HCT116 (cell line): ENCODE measurements around the gene SPRED1. TPM values are rescaled to one million over a fixed set of nuclear protein-coding genes. Genes with fewer than 3 reads are reported as not detected.

ENCODE experiments used
- ATAC-seq: fragments of 200-7000 bp; cut with Tn5 transposase; 2 replicates; pipeline ENCODE4 v1.9.1; 2020; ENCODE audit warnings: mild to moderate bottlenecking, moderate library complexity
- BruUV-seq: library from RNA; stranded (reverse); fragments of 400-500 nt; replicated peaks from 2 replicates; lab custom pipeline; 2021; lab: Mats Ljungman, UMichigan
- CTCF ChIA-PET: fragments of 300-600 bp; sonication (Branson Sonifier 250); formaldehyde crosslinking; loops from one replicate; lab custom pipeline; 2021; ENCODE audit warnings: antibody characterized with exemption; lab: Charles Lee
- POLR2A ChIA-PET: fragments of 300-600, 350-600 bp; sonication (Branson Sonifier 250); formaldehyde crosslinking; loops from one replicate; lab custom pipeline; 2021; ENCODE audit warnings: antibody characterized with exemption; lab: Charles Lee
- RAD21 ChIA-PET, 2 experiments: fragments of 300-600 bp; sonication (Branson Sonifier 250); formaldehyde crosslinking; loops; one replicate each; lab custom pipeline; 2023; ENCODE audit warnings: low total read pairs in 2 of 2; ENCODE audit not compliant: uncharacterized antibody in 2 of 2, unreplicated experiment in 2 of 2, low non-redundant PET in 1 of 2; lab: Charles Lee
- DNase-seq: peaks from one replicate; pipeline ENCODE4 v3.0.0-alpha.2; 2010; ENCODE audit warnings: low read depth, low spot score
- H2AFZ ChIP-seq: fragments of 200-600 bp; shearing (Covaris generic), sonication (generic); 2 replicates; pipeline ENCODE4 v1.6.1; 2017; ENCODE audit warnings: low read depth, mixed run types, mixed read lengths, antibody characterized with exemption, low read length; ENCODE audit not compliant: poor library complexity, severe bottlenecking
- H3K27ac ChIP-seq: 2 replicates; pipeline ENCODE4 v1.5.1; 2012; ENCODE audit warnings: low read depth, low read length
- H3K27me3 ChIP-seq: fragments of 200-600 bp; sonication (generic); 2 replicates; pipeline ENCODE4 v1.6.1; 2016; ENCODE audit warnings: mixed run types, low read length, mixed read lengths; ENCODE audit not compliant: insufficient read depth
- H3K36me3 ChIP-seq, 2 experiments: fragments of 200-500 bp in 1 of 2; fragments of 200-600 bp in 1 of 2; sonication (Bioruptor generic) in 1 of 2; sonication (generic) in 1 of 2; 2 replicates each; pipeline versions ENCODE4 v1.5.1 to v1.6.1; 2014 to 2016; ENCODE audit warnings: low read length in 2 of 2, inconsistent platforms in 1 of 2, mixed read lengths in 1 of 2, mixed run types in 1 of 2; ENCODE audit not compliant: insufficient read depth in 2 of 2, control insufficient read depth in 1 of 2
- H3K4me1 ChIP-seq, 2 experiments: fragments of 200-600 bp in 1 of 2; sonication (generic) in 1 of 2; 2 replicates each; pipeline versions ENCODE4 v1.5.1 to v1.6.1; 2012 to 2017; ENCODE audit warnings: low read length in 2 of 2, inconsistent platforms in 1 of 2, mild to moderate bottlenecking in 1 of 2, mixed read lengths in 1 of 2, mixed run types in 1 of 2, moderate library complexity in 1 of 2; ENCODE audit not compliant: insufficient read depth in 2 of 2, control insufficient read depth in 1 of 2
- H3K4me2 ChIP-seq: fragments of 200-600 bp; sonication (generic); 2 replicates; pipeline ENCODE4 v1.6.1; 2017; ENCODE audit warnings: mixed run types, low read length, mixed read lengths
- H3K4me3 ChIP-seq, 2 experiments: fragments of 200-600 bp in 1 of 2; sonication (generic) in 1 of 2; replicated peaks in 1 of 2; 2 replicates each; pipeline ENCODE4 v1.5.1; 2011 to 2016; ENCODE audit warnings: low read length in 2 of 2, control low read depth in 1 of 2, low read depth in 1 of 2, mild to moderate bottlenecking in 1 of 2, mixed read lengths in 1 of 2, mixed run types in 1 of 2
- H3K79me2 ChIP-seq: fragments of 200-600 bp; sonication (generic); 2 replicates; pipeline ENCODE4 v1.6.1; 2017; ENCODE audit warnings: mild to moderate bottlenecking, mixed run types, low read length, moderate library complexity, mixed read lengths; ENCODE audit not compliant: insufficient read depth
- H3K9ac ChIP-seq: fragments of 200-600 bp; sonication (generic); 2 replicates; pipeline ENCODE4 v1.6.1; 2016; ENCODE audit warnings: low read length, mixed read lengths
- H3K9me2 ChIP-seq: fragments of 200-600 bp; sonication (generic), shearing (Covaris generic); 2 replicates; pipeline ENCODE4 v1.6.1; 2017; ENCODE audit warnings: mixed run types, mild to moderate bottlenecking, moderate library complexity; ENCODE audit not compliant: insufficient read depth
- H3K9me3 ChIP-seq, 2 experiments: fragments of 200-500 bp in 1 of 2; fragments of 200-600 bp in 1 of 2; sonication (Bioruptor generic) in 1 of 2; sonication (generic) in 1 of 2; 2 replicates each; pipeline ENCODE4 v1.6.1; 2014 to 2017; ENCODE audit warnings: low read length in 2 of 2, mixed read lengths in 2 of 2, inconsistent platforms in 1 of 2, low read depth in 1 of 2, mild to moderate bottlenecking in 1 of 2, mixed run types in 1 of 2, moderate library complexity in 1 of 2; ENCODE audit not compliant: control insufficient read depth in 1 of 2, insufficient read depth in 1 of 2
- H4K20me1 ChIP-seq: fragments of 200-600 bp; sonication (generic), shearing (Covaris generic); 2 replicates; pipeline ENCODE4 v1.6.1; 2017; ENCODE audit warnings: mixed run types, mild to moderate bottlenecking, moderate library complexity; ENCODE audit not compliant: insufficient read depth
- CBX3 ChIP-seq: IDR thresholded peaks from 2 replicates; pipeline ENCODE4 v1.6.1; 2012; ENCODE audit warnings: low read depth
- CEBPB ChIP-seq: IDR thresholded peaks from 2 replicates; pipeline ENCODE4 v1.6.1; 2012; ENCODE audit warnings: low read depth
- EGR1 ChIP-seq: IDR thresholded peaks from 2 replicates; pipeline ENCODE4 v1.6.1; 2012; ENCODE audit warnings: low read depth
- ELF1 ChIP-seq: IDR thresholded peaks from 2 replicates; pipeline ENCODE4 v1.6.1; 2012; ENCODE audit warnings: low read depth, borderline replicate concordance
- EZH2 ChIP-seq: fragments of 200-600 bp; sonication (generic); IDR thresholded peaks from 2 replicates; pipeline ENCODE4 v1.6.1; 2017; ENCODE audit warnings: antibody characterized with exemption, mixed run types
- EZH2phosphoT487 ChIP-seq: fragments of 200-600 bp; IDR thresholded peaks from 2 replicates; pipeline ENCODE4 v1.6.1; 2018; ENCODE audit warnings: antibody characterized with exemption, borderline replicate concordance
- FOSL1 ChIP-seq: IDR thresholded peaks from 2 replicates; pipeline ENCODE4 v1.6.1; 2012; ENCODE audit warnings: low read depth
- JUND ChIP-seq: IDR thresholded peaks from 2 replicates; pipeline ENCODE4 v1.6.1; 2012
- POLR2A ChIP-seq: IDR thresholded peaks from 2 replicates; pipeline ENCODE4 v1.7.0; 2011; ENCODE audit warnings: borderline replicate concordance; ENCODE audit not compliant: insufficient read depth, insufficient read length; ENCODE audit errors: extremely low read depth
- POLR2AphosphoS5 ChIP-seq: IDR thresholded peaks from 2 replicates; pipeline ENCODE4 v1.6.1; 2011; ENCODE audit warnings: mild to moderate bottlenecking, low read depth, low read length, moderate library complexity
- RAD21 ChIP-seq: IDR thresholded peaks from 2 replicates; pipeline ENCODE4 v1.6.1; 2012; ENCODE audit warnings: low read depth, mild to moderate bottlenecking
- SP1 ChIP-seq: IDR thresholded peaks from 2 replicates; pipeline ENCODE4 v1.6.1; 2012; ENCODE audit warnings: low read depth
- SRF ChIP-seq: IDR thresholded peaks from 2 replicates; pipeline ENCODE4 v1.6.1; 2012; ENCODE audit warnings: low read depth
- TCF7L2 ChIP-seq: IDR thresholded peaks from 2 replicates; pipeline ENCODE4 v1.7.0; 2011; ENCODE audit warnings: borderline replicate concordance, inconsistent platforms; ENCODE audit not compliant: insufficient read depth, insufficient read length; ENCODE audit errors: extremely low read depth
- ZFX ChIP-seq: fragments of 450-650 bp; IDR thresholded peaks from 2 replicates; pipeline ENCODE4 v1.6.1; 2017
- ZNF274 ChIP-seq: fragments of 200-500 bp; sonication (Bioruptor generic); IDR thresholded peaks from 2 replicates; pipeline ENCODE4 v1.6.1; 2014; ENCODE audit warnings: mild to moderate bottlenecking, low read depth, low read length, inconsistent platforms
- intact Hi-C: fragments of 100-400 bp; cut with micrococcal nuclease; formaldehyde crosslinking; loops from 2 replicates; pipeline ENCODE4 v1.10.0; 2022
- total RNA-seq: library from RNA; stranded (reverse); gene quantifications from one replicate; pipeline ENCODE4 v1.2.1, GENCODE V29; 2021; ENCODE audit not compliant: unreplicated experiment
- TF ChIP-seq, protein P1 (sequence below): IDR thresholded peaks from 2 replicates; pipeline ENCODE4 v1.6.1; 2012
- TF ChIP-seq, protein P2 (sequence below): IDR thresholded peaks from 2 replicates; pipeline ENCODE4 v1.6.1; 2012; ENCODE audit warnings: low read depth
- TF ChIP-seq, protein P3 (sequence below): IDR thresholded peaks from 2 replicates; pipeline ENCODE4 v1.6.1; 2012
- TF ChIP-seq, protein P4 (sequence below): IDR thresholded peaks from 2 replicates; pipeline ENCODE4 v1.6.1; 2011; ENCODE audit warnings: mild to moderate bottlenecking, low read length, moderate library complexity; ENCODE audit not compliant: insufficient replicate concordance; ENCODE audit errors: extremely low read depth

SPRED1 gene
- total RNA-seq, 1 experiment from 2014 or later, result 24.7 TPM

DNA sequence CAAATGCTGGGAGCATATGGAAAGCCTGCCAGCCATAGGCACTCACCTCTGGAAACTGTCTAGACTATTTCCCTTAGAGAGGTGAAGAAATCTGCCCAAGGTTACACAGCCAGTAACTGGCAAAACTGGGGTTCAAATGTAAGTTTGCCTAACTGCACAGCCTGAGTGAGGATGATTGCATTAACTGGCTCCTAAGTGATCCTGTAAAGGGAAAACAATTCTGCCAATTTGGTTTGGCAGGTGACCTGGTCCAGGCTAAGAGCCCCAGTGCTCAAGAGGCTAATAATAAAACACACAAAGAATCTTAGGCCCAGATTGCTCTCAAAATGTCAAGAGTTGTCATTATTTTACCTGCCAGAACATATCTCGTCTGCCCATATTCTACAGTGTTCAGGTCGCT, 43.9 kb upstream of the SPRED1 start:
- Histone ChIP-seq H3K4me1 (no peaks in the 10 kb centered on the region), H4K20me1 (no peaks in the 10 kb centered on the region), H2AFZ (no peak overlapping the region), H3K9me3 (no peaks in the 10 kb centered on the region), H3K4me3 (no peak overlapping the region), H3K9me2 (no peaks in the 10 kb centered on the region), H3K4me2 (no peak overlapping the region), H3K9ac (no peak overlapping the region), H3K27ac (no peak overlapping the region), H3K27me3 (0 out of 2 replicates have a peak, but pooled peaks cover 9% of the 10 kb centered on the region), H3K79me2 (no peaks in the 10 kb centered on the region), H3K36me3 (no peaks in the 10 kb centered on the region)
- TF ChIP-seq POLR2A, result no peak
- TF ChIP-seq, protein P1, sequence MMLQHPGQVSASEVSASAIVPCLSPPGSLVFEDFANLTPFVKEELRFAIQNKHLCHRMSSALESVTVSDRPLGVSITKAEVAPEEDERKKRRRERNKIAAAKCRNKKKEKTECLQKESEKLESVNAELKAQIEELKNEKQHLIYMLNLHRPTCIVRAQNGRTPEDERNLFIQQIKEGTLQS, result no peak
- TF ChIP-seq EZH2phosphoT487, result no peak
- TF ChIP-seq RAD21, result no peak
- TF ChIP-seq JUND, result no peak
- no peak for TF ChIP-seq CEBPB
- no peak for TF ChIP-seq ZFX
- TF ChIP-seq, protein P2, sequence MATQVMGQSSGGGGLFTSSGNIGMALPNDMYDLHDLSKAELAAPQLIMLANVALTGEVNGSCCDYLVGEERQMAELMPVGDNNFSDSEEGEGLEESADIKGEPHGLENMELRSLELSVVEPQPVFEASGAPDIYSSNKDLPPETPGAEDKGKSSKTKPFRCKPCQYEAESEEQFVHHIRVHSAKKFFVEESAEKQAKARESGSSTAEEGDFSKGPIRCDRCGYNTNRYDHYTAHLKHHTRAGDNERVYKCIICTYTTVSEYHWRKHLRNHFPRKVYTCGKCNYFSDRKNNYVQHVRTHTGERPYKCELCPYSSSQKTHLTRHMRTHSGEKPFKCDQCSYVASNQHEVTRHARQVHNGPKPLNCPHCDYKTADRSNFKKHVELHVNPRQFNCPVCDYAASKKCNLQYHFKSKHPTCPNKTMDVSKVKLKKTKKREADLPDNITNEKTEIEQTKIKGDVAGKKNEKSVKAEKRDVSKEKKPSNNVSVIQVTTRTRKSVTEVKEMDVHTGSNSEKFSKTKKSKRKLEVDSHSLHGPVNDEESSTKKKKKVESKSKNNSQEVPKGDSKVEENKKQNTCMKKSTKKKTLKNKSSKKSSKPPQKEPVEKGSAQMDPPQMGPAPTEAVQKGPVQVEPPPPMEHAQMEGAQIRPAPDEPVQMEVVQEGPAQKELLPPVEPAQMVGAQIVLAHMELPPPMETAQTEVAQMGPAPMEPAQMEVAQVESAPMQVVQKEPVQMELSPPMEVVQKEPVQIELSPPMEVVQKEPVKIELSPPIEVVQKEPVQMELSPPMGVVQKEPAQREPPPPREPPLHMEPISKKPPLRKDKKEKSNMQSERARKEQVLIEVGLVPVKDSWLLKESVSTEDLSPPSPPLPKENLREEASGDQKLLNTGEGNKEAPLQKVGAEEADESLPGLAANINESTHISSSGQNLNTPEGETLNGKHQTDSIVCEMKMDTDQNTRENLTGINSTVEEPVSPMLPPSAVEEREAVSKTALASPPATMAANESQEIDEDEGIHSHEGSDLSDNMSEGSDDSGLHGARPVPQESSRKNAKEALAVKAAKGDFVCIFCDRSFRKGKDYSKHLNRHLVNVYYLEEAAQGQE, result no peak
- TF ChIP-seq ELF1, result no peak
- no peak for TF ChIP-seq FOSL1
- TF ChIP-seq SRF, result no peak
- TF ChIP-seq, protein P3, sequence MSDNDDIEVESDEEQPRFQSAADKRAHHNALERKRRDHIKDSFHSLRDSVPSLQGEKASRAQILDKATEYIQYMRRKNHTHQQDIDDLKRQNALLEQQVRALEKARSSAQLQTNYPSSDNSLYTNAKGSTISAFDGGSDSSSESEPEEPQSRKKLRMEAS, result no peak
- TF ChIP-seq POLR2AphosphoS5, result no peak
- TF ChIP-seq, protein P4, sequence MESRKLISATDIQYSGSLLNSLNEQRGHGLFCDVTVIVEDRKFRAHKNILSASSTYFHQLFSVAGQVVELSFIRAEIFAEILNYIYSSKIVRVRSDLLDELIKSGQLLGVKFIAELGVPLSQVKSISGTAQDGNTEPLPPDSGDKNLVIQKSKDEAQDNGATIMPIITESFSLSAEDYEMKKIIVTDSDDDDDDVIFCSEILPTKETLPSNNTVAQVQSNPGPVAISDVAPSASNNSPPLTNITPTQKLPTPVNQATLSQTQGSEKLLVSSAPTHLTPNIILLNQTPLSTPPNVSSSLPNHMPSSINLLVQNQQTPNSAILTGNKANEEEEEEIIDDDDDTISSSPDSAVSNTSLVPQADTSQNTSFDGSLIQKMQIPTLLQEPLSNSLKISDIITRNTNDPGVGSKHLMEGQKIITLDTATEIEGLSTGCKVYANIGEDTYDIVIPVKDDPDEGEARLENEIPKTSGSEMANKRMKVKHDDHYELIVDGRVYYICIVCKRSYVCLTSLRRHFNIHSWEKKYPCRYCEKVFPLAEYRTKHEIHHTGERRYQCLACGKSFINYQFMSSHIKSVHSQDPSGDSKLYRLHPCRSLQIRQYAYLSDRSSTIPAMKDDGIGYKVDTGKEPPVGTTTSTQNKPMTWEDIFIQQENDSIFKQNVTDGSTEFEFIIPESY, result no peak
- TF ChIP-seq EGR1, result no peak
- TF ChIP-seq SP1, result no peak
- TF ChIP-seq TCF7L2, result no peak
- no peak for TF ChIP-seq EZH2
- TF ChIP-seq ZNF274, result no peak
- no peak for TF ChIP-seq CBX3
- DNase-seq (no peak), ATAC-seq (no peak)
- no TSS peak for BruUV-seq
- ChIA-PET CTCF (no interaction called here), RAD21 (no interaction called here), POLR2A (no interaction called here)
- intact Hi-C loops, result no loop called here
